Brain microvascular endothelial cell (primary cell): ENCODE measurements around the gene RTN4RL2.

Experiments
- DNase-seq: peaks from one replicate; pipeline ENCODE4 v3.0.0-alpha.2; 2020
- H3K27ac ChIP-seq: fragments of 250-450 bp; sonication (Bioruptor Pico); 2 replicates; pipeline ENCODE4 v1.5.1; 2020; ENCODE audit warnings: mild to moderate bottlenecking, moderate library complexity
- H3K27me3 ChIP-seq: fragments of 250-450 bp; sonication (Bioruptor Pico); replicated peaks from 2 replicates; pipeline ENCODE4 v1.5.1; 2020; ENCODE audit warnings: mild to moderate bottlenecking
- H3K36me3 ChIP-seq: fragments of 250-450 bp; sonication (Bioruptor Pico); replicated peaks from 2 replicates; pipeline ENCODE4 v1.5.1; 2020; ENCODE audit warnings: mild to moderate bottlenecking
- H3K4me3 ChIP-seq: 2 replicates; pipeline ENCODE4 v1.5.1; 2011; ENCODE audit warnings: low read depth, mild to moderate bottlenecking, control low read depth, low read length, moderate library complexity
- CTCF ChIP-seq: IDR thresholded peaks from 2 replicates; pipeline ENCODE4 v1.5.1; 2011; ENCODE audit warnings: low read depth, mild to moderate bottlenecking, moderate library complexity, low read length, control low read depth, inconsistent platforms; ENCODE audit errors: missing control alignments
- in situ Hi-C: cut with HindIII; loops from 2 replicates; pipeline ENCODE4 v1.10.0; 2017; ENCODE audit warnings: low sequenced_read_pairs, low pct_ligation_motif_present

Gene RTN4RL2

GRCh38 chr11:57424792-57425564, 35.4 kb upstream of the RTN4RL2 start:
- TF ChIP-seq CTCF: no peak
- peak; percentile 87 for DNase-seq
- in situ Hi-C loops: no loop called here
- no peaks in the 10 kb centered on the region for H3K27me3 ChIP-seq
- peak overlapping the region; percentile 3 for H3K4me3 ChIP-seq
- peak overlapping the region; percentile 46 for H3K27ac ChIP-seq
- H3K36me3 ChIP-seq: peaks cover 9% of the 10 kb centered on the region

- in situ Hi-C loops: no loop called here
- no peak for TF ChIP-seq CTCF
- H3K36me3 ChIP-seq: peaks cover 7% of the 10 kb centered on the region
- DNase-seq: no peak
- H3K27ac ChIP-seq: no peak overlapping the region
- peak overlapping the region; percentile 50 for H3K4me3 ChIP-seq
- no peaks in the 10 kb centered on the region for H3K27me3 ChIP-seq
Observed at GRCh38 chr11:57425565-57426438, 34.5 kb upstream of the RTN4RL2 start.

- Histone ChIP-seq H3K27ac (peak overlapping the region; percentile 65), H3K36me3 (peaks cover 7% of the 10 kb centered on the region), H3K27me3 (no peaks in the 10 kb centered on the region), H3K4me3 (peak overlapping the region; percentile 50)
- in situ Hi-C loops: no loop called here
- no peak for DNase-seq
- TF ChIP-seq CTCF: no peak
Observed at GRCh38 chr11:57426439-57426928, 33.8 kb upstream of the RTN4RL2 start.

- Histone ChIP-seq H3K36me3 (peaks cover 7% of the 10 kb centered on the region), H3K4me3 (peak within 1 kb of the TSS; percentile 50), H3K27ac (peak within 1 kb of the TSS; percentile 65), H3K27me3 (no peaks in the 10 kb centered on the region)
- DNase-seq: peak; percentile 56
- in situ Hi-C loops: no loop called here
- no peak for TF ChIP-seq CTCF
Observed at GRCh38 chr11:57426929-57427726, 33.2 kb upstream of the RTN4RL2 start, which contains the start of gene SLC43A3. Gene SLC43A3 (minus strand): TSS chr11:57427121. CDS start chr11:57426172, 949 bp downstream.

- no peak for TF ChIP-seq CTCF
- H3K27ac ChIP-seq: no peak overlapping the region
- H3K27me3 ChIP-seq: no peaks in the 10 kb centered on the region
- H3K36me3 ChIP-seq: peaks cover 7% of the 10 kb centered on the region
- no peak overlapping the region for H3K4me3 ChIP-seq
- no peak for DNase-seq
- in situ Hi-C loops: no loop called here
Observed at GRCh38 chr11:57427727-57428082, 32.6 kb upstream of the RTN4RL2 start.
